Right atrium auricular region (tissue), 2 donors: Measurements from ENCODE around the gene COL23A1. TPM values are rescaled to one million over a fixed set of nuclear protein-coding genes. Genes with fewer than 3 reads are reported as not detected.

Experiments
- DNase-seq: peaks from one replicate; pipeline ENCODE4 v3.0.0-alpha.2; 2019; ENCODE audit warnings: low spot score
- H3K27ac ChIP-seq, 2 donors: fragments of 200-600 bp; sonication (generic); 1 replicate in 1 of 2; 2 replicates in 1 of 2; pipeline ENCODE4 v1.5.1; 2016 to 2019
- H3K27me3 ChIP-seq, 2 donors: fragments of 200-600 bp; sonication (generic); one replicate each; pipeline versions ENCODE4 v1.5.1 to v1.6.0; 2017 to 2019
- H3K36me3 ChIP-seq: fragments of 200-600 bp; sonication (generic); one replicate; pipeline ENCODE4 v1.5.1; 2016
- H3K4me1 ChIP-seq, 2 donors: fragments of 200-600 bp; sonication (generic); one replicate each; pipeline versions ENCODE4 v1.5.1 to v1.6.0; 2017 to 2019
- H3K4me3 ChIP-seq, 2 donors: fragments of 200-600 bp; sonication (generic); 1 replicate in 1 of 2; 2 replicates in 1 of 2; pipeline ENCODE4 v1.5.1; 2017 to 2019; ENCODE audit warnings: mild to moderate bottlenecking in 1 of 2, moderate library complexity in 1 of 2
- H3K9me3 ChIP-seq, 2 donors: fragments of 200-600 bp; sonication (generic); one replicate each; pipeline ENCODE4 v1.5.1; 2019
- CTCF ChIP-seq, 2 donors: fragments of 200-600 bp; sonication (generic); IDR thresholded peaks; one replicate each; pipeline ENCODE4 v1.5.1; 2019; ENCODE audit warnings: antibody characterized with exemption in 2 of 2
- total RNA-seq, 2 donors: library from RNA; depleted of rRNA; stranded (reverse); fragments of >200 nt; gene quantifications; one replicate each; pipeline ENCODE4 v1.1.0, GENCODE V29; 2016

COL23A1 gene
- total RNA-seq, 2 donors from 2014 or later, result 5.7 to 6.8 TPM

DNA sequence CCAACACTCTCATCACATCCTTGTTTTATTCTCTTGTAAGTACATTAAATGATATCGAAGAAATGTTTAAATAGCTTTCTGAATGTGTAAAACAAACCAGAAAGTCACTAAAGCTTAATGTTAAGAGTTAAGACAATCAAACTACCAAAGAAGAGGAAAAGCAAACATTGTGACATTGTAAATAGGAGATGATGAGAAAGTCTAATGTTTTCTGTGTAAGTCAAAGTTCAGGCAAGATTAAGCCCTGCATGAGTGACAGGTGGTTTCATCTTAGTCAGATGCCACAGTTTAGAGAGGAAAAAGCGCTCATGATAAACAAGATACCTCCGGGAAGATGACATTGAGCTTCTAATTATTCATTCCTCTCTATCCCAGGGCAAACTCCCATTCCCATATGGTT, 306.7 kb downstream of the COL23A1 start:
- TF ChIP-seq CTCF (IDR thresholded peaks at IDR 0.05), result no peak
- Histone ChIP-seq H3K4me3 (no peak overlapping the region), H3K9me3 (peaks cover 0 to 6% of the 10 kb centered on the region in 2 donors), H3K27ac (no peak overlapping the region), H3K27me3 (no peaks in the 10 kb centered on the region), H3K36me3 (no peaks in the 10 kb centered on the region), H3K4me1 (peaks cover 0 to 32% of the 10 kb centered on the region in 2 donors)
- DNase-seq, result no peak

DNA sequence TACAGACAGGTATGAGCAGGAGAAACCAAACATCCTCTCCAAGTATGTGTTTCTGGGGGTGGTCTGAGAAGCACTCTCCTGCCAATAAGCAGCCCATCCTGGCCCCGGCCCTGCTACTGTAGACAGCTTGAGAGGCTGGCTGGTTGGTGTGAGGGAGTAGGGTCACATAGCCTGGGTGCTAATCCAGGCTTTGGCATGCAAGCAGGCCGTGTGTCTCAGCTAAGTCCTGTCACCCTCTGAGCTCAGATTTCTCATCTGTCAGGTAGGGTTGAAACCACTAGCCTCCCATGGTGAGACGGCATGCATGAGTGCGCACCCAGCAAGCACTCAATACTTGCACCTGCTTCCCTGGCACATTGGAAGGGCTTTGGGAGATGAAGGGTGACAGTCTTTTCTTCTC, 307.8 kb downstream of the COL23A1 start:
- Histone ChIP-seq H3K4me3 (no peak overlapping the region), H3K36me3 (no peaks in the 10 kb centered on the region), H3K27me3 (no peaks in the 10 kb centered on the region), H3K9me3 (peaks cover 0 to 6% of the 10 kb centered on the region in 2 donors), H3K27ac (no peak overlapping the region), H3K4me1 (peaks cover 0 to 21% of the 10 kb centered on the region in 2 donors)
- DNase-seq, result no peak
- TF ChIP-seq CTCF (IDR thresholded peaks at IDR 0.05), result no peak

GRCh38 chr5:178281331-178281730, 308.9 kb downstream of the COL23A1 start:
- DNase-seq, result no peak
- no peak overlapping the region for H3K27ac ChIP-seq
- H3K27me3 ChIP-seq, result no peaks in the 10 kb centered on the region

DNA sequence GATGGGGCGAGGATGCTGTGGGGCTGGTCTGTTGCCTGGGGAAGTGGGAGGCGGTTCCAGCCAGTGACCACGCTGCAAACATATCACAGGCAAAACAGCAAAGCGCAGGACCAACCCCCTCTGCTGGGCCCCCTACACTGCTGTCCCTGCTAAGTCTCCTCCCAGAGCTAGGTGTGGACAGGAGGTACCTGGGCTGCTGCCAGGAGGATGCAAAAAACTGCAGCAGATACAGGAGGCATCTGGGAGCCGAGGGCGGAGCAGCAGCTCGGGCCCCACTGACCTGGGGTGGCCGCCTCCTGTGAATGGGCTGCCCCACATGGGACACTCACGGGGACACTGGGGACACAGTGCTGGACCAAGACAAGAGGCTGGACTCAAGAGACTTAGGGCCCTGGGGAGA, 309.6 kb downstream of the COL23A1 start:
- Histone ChIP-seq H3K9me3 (peaks cover 0 to 6% of the 10 kb centered on the region in 2 donors), H3K27me3 (no peaks in the 10 kb centered on the region), H3K4me3 (no peak overlapping the region), H3K4me1 (peaks cover 0 to 17% of the 10 kb centered on the region in 2 donors), H3K36me3 (no peaks in the 10 kb centered on the region), H3K27ac (no peak overlapping the region)
- DNase-seq, result no peak
- no peak for TF ChIP-seq CTCF (IDR thresholded peaks at IDR 0.05)

More at GRCh38 chr5:178281331-178281730, 308.9 kb downstream of the COL23A1 start:
- no peak overlapping the region for H3K4me3 ChIP-seq
- H3K9me3 ChIP-seq, result peaks cover 0 to 6% of the 10 kb centered on the region in 2 donors
- peaks cover 0 to 20% of the 10 kb centered on the region in 2 donors for H3K4me1 ChIP-seq
- no peaks in the 10 kb centered on the region for H3K36me3 ChIP-seq
- TF ChIP-seq CTCF (IDR thresholded peaks at IDR 0.05), result no peak

GRCh38 chr5:178279723-178280438, 310.3 kb downstream of the COL23A1 start:
- TF ChIP-seq CTCF (IDR thresholded peaks at IDR 0.05), result peak; percentile 79 to 93
- peak; percentile 82 for DNase-seq
- Histone ChIP-seq H3K4me3 (no peak overlapping the region), H3K27me3 (no peaks in the 10 kb centered on the region), H3K27ac (no peak overlapping the region), H3K36me3 (no peaks in the 10 kb centered on the region), H3K4me1 (peaks cover 0 to 12% of the 10 kb centered on the region in 2 donors), H3K9me3 (peaks cover 0 to 6% of the 10 kb centered on the region in 2 donors)
